Tibial nerve (tissue), 3 donors: ENCODE results near the gene IDH3A.

ENCODE experiments used
- CTCF ChIP-seq, 5 experiments: fragments of 200-600 bp in 3 of 5; fragments of 450-650 bp in 2 of 5; sonication (generic) in 3 of 5; IDR thresholded peaks; one replicate each; pipeline ENCODE4 v1.5.1; 2016 to 2019; ENCODE audit warnings: antibody characterized with exemption in 5 of 5, mild to moderate bottlenecking in 3 of 5, moderate library complexity in 2 of 5
- POLR2A ChIP-seq, 2 donors: fragments of 450-650 bp; IDR thresholded peaks; one replicate each; pipeline ENCODE4 v1.6.1; 2017; ENCODE audit warnings: antibody characterized with exemption in 2 of 2, mild to moderate bottlenecking in 2 of 2, moderate library complexity in 2 of 2

GRCh38 chr15:78110096-78110495 lies 39.1 kb upstream of the IDH3A start:
- TF ChIP-seq CTCF (IDR thresholded peaks at IDR 0.05) (no peak), POLR2A (IDR thresholded peaks at IDR 0.05) (no peak)
